ENCODE data around the gene PTGES.

PTGES gene

DNA sequence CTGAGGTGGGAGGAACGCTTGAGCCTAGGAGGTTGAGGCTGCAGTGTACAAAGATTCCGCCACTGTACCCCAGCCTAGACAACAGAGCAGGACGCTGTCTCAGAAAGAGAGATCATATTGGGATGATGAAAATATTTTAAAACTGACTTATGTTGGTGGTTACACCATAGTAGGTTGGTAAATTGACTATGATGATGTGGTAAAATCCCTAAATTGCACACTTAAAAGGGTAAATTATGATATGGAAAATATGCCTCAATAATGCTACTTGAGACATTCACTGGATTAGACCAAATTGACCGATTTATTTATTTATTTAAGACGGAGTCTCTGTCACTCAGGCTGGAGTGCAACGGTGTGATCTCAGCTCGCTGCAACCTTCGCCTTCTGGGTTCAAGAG is 28.3 kb upstream of the PTGES start:
- Histone ChIP-seq H3K79me2 (ENCODE audit: insufficient read depth, low read depth) (no peaks in the 10 kb centered on the region), H3K4me1 (ENCODE audit: low read depth, poor library complexity, severe bottlenecking) (peaks cover 9% of the 10 kb centered on the region), H3K4me2 (no peak overlapping the region), H3K36me3 (ENCODE audit: insufficient read depth) (no peaks in the 10 kb centered on the region), H3K4me3 (IDR thresholded peaks at IDR 0.05; ENCODE audit: insufficient read depth, low read depth, low read length) (no peak overlapping the region), H2AFZ (ENCODE audit: low read depth) (no peak overlapping the region), H3K27ac (no peak overlapping the region), H3K9ac (no peak overlapping the region), H4K20me1 (ENCODE audit: insufficient read depth) (no peaks in the 10 kb centered on the region), H3K27me3 (ENCODE audit: insufficient read depth, low read depth) (peaks cover 27% of the 10 kb centered on the region)
- TF ChIP-seq, protein P1, sequence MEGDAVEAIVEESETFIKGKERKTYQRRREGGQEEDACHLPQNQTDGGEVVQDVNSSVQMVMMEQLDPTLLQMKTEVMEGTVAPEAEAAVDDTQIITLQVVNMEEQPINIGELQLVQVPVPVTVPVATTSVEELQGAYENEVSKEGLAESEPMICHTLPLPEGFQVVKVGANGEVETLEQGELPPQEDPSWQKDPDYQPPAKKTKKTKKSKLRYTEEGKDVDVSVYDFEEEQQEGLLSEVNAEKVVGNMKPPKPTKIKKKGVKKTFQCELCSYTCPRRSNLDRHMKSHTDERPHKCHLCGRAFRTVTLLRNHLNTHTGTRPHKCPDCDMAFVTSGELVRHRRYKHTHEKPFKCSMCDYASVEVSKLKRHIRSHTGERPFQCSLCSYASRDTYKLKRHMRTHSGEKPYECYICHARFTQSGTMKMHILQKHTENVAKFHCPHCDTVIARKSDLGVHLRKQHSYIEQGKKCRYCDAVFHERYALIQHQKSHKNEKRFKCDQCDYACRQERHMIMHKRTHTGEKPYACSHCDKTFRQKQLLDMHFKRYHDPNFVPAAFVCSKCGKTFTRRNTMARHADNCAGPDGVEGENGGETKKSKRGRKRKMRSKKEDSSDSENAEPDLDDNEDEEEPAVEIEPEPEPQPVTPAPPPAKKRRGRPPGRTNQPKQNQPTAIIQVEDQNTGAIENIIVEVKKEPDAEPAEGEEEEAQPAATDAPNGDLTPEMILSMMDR (conservative IDR thresholded peaks at IDR 0.05; ENCODE audit: low read depth, low read length), result no peak

DNA sequence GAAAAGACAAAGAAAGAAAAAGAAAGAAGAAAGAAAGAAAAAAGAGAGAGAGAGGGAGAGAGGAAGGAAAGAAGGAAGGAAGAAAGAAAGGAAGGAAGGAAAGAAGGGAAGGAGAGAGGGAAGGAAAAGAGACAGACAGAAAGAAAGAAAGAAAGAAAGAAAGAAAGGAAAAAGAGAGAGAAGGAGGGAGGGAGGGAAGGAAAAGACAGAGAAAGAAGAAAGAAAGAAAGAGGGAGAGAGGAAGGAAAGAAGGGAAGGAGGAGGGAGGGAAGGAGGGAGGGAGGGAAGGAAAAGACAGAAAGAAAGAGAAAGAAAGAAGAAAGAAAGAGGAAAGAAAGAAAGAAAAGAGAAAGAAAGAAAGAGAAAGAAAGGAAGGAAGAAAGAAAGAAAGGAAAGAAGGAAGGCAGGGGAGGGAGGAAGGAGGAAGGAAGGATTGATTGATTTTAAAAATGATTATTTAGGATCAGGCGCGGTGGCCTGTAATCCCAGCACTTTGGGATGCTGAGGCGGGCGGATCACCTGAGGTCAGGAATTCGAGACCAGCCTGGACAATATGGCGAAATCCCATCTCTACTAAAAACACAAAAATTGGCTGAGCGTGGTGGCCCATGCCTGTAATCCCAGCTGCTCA is 26.8 kb upstream of the PTGES start:
- Histone ChIP-seq H3K36me3 (ENCODE audit: insufficient read depth) (no peaks in the 10 kb centered on the region), H2AFZ (ENCODE audit: low read depth) (no peak overlapping the region), H3K27ac (no peak overlapping the region), H4K20me1 (ENCODE audit: insufficient read depth) (no peaks in the 10 kb centered on the region), H3K4me3 (IDR thresholded peaks at IDR 0.05; ENCODE audit: insufficient read depth, low read depth, low read length) (no peak overlapping the region), H3K4me1 (ENCODE audit: low read depth, poor library complexity, severe bottlenecking) (peaks cover 9% of the 10 kb centered on the region), H3K79me2 (ENCODE audit: insufficient read depth, low read depth) (no peaks in the 10 kb centered on the region), H3K9ac (no peak overlapping the region), H3K27me3 (ENCODE audit: insufficient read depth, low read depth) (peaks cover 17% of the 10 kb centered on the region; the same call in 1 of the 2 replicates), H3K4me2 (no peak overlapping the region)
- TF ChIP-seq, protein P1 (conservative IDR thresholded peaks at IDR 0.05; ENCODE audit: low read depth, low read length), result no peak

DNA sequence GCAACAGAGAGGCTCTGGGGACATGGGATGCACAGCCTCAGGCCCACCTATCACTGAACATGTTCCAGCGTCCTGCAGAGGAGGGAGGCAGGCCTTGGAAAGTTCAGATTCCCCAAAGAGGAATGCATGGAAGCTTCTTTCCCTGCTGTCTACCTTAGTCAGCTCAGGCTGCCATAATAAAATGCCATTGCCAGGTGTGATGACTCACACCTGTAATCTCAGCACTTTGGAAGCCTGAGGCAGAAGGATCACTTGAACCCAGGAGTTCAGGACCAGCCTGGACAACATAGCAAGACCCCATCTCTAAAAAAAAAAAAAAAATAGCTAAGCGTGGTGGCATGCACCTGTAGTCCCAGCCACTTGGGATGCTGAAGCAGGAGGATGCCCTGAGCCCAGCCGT is 25.6 kb upstream of the PTGES start:
- Histone ChIP-seq H3K36me3 (ENCODE audit: insufficient read depth) (no peaks in the 10 kb centered on the region), H2AFZ (ENCODE audit: low read depth) (no peak overlapping the region), H3K4me1 (ENCODE audit: low read depth, poor library complexity, severe bottlenecking) (peaks cover 9% of the 10 kb centered on the region), H3K4me3 (IDR thresholded peaks at IDR 0.05; ENCODE audit: insufficient read depth, low read depth, low read length) (no peak overlapping the region), H3K79me2 (ENCODE audit: insufficient read depth, low read depth) (no peaks in the 10 kb centered on the region), H3K27ac (no peak overlapping the region), H3K9ac (no peak overlapping the region), H4K20me1 (ENCODE audit: insufficient read depth) (no peaks in the 10 kb centered on the region), H3K4me2 (no peak overlapping the region), H3K27me3 (ENCODE audit: insufficient read depth, low read depth) (peaks cover 15% of the 10 kb centered on the region; the same call in 1 of the 2 replicates)
- TF ChIP-seq, protein P1 (conservative IDR thresholded peaks at IDR 0.05; ENCODE audit: low read depth, low read length), result no peak

DNA sequence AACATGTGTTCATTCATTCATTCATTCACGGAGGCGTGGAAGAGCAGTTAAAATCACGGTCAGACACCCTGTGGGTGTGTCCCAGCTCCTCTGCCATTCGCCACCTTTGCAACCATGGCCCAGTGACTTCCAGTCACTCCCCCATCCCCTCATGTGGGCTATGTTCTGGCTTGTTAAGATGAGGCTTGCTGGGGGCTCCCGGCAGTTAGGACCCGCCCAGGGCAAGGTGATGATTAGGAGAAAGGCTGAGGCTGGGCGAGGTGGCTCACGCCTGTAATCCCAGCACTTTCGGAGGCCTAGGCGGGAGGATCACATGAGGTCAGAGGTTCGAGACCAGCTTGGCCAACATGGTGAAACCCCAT is 24.9 kb upstream of the PTGES start:
- Histone ChIP-seq H3K4me3 (IDR thresholded peaks at IDR 0.05; ENCODE audit: insufficient read depth, low read depth, low read length) (no peak overlapping the region), H2AFZ (ENCODE audit: low read depth) (no peak overlapping the region), H3K79me2 (ENCODE audit: insufficient read depth, low read depth) (no peaks in the 10 kb centered on the region), H3K4me1 (ENCODE audit: low read depth, poor library complexity, severe bottlenecking) (peaks cover 9% of the 10 kb centered on the region), H4K20me1 (ENCODE audit: insufficient read depth) (no peaks in the 10 kb centered on the region), H3K9ac (no peak overlapping the region), H3K36me3 (ENCODE audit: insufficient read depth) (no peaks in the 10 kb centered on the region), H3K4me2 (no peak overlapping the region), H3K27ac (no peak overlapping the region), H3K27me3 (ENCODE audit: insufficient read depth, low read depth) (peaks cover 12% of the 10 kb centered on the region; the same call in 1 of the 2 replicates)
- TF ChIP-seq, protein P1 (conservative IDR thresholded peaks at IDR 0.05; ENCODE audit: low read depth, low read length), result no peak
